OCI-LY3 (cell line): ENCODE results near the gene E2F2.

ENCODE experiments used
- H2AFZ ChIP-seq: fragments of 200-600, 300-600 bp; shearing (Covaris generic); 2 replicates; pipeline ENCODE4 v1.6.0; 2014; ENCODE audit warnings: antibody characterized with exemption, low read depth, low read length
- H3K27ac ChIP-seq: fragments of 200-600, 300-600 bp; sonication (generic); 2 replicates; pipeline ENCODE4 v1.5.1; 2014; ENCODE audit warnings: mild to moderate bottlenecking, low read length, moderate library complexity, mixed read lengths
- H3K27me3 ChIP-seq: fragments of 200-600, 300-600 bp; sonication (generic); 2 replicates; pipeline ENCODE4 v1.6.1; 2014; ENCODE audit warnings: low read depth, low read length, mixed read lengths
- H3K36me3 ChIP-seq: fragments of 200-600, 300-600 bp; sonication (generic); replicated peaks from 2 replicates; pipeline ENCODE3; 2014; ENCODE audit warnings: low read depth, low read length, mixed read lengths
- H3K4me1 ChIP-seq: fragments of 300-600, 200-600 bp; sonication (generic); 2 replicates; pipeline ENCODE4 v1.6.1; 2014; ENCODE audit warnings: low read length, mixed read lengths
- H3K4me2 ChIP-seq: fragments of 200-600, 300-600 bp; sonication (generic); 2 replicates; pipeline ENCODE4 v1.6.1; 2014; ENCODE audit warnings: low read length, mixed read lengths
- H3K4me3 ChIP-seq: fragments of 300-600, 200-600 bp; sonication (generic); 2 replicates; pipeline ENCODE4 v1.5.1; 2014; ENCODE audit warnings: antibody characterized with exemption, mild to moderate bottlenecking, low read length, moderate library complexity
- H3K79me2 ChIP-seq: fragments of 300-600, 200-600 bp; shearing (Covaris generic); 2 replicates; pipeline ENCODE4 v1.6.1; 2014; ENCODE audit warnings: mild to moderate bottlenecking, low read length, mixed read lengths
- H3K9ac ChIP-seq: fragments of 300-600, 200-600 bp; shearing (Covaris generic); 2 replicates; pipeline ENCODE4 v1.6.0; 2014; ENCODE audit warnings: mild to moderate bottlenecking, low read length, moderate library complexity
- H3K9me3 ChIP-seq: fragments of 200-600, 300-600 bp; shearing (Covaris generic); 2 replicates; pipeline ENCODE4 v1.6.1; 2014; ENCODE audit warnings: low read length, mixed read lengths; ENCODE audit not compliant: insufficient read depth
- H4K20me1 ChIP-seq: fragments of 200-600, 300-600 bp; sonication (generic); 2 replicates; pipeline ENCODE4 v1.6.1; 2016; ENCODE audit warnings: low read length, mixed read lengths; ENCODE audit not compliant: insufficient read depth
- CTCF ChIP-seq: fragments of 200-600, 300-600 bp; sonication (generic); IDR thresholded peaks from 2 replicates; pipeline ENCODE4 v1.5.1; 2014; ENCODE audit warnings: antibody characterized with exemption, low read length, low read depth
- EZH2phosphoT487 ChIP-seq: fragments of 200-600 bp; shearing (Covaris generic); IDR thresholded peaks from 2 replicates; pipeline ENCODE4 v1.6.1; 2018; ENCODE audit warnings: antibody characterized with exemption, mixed run types, low read depth

Gene E2F2

GRCh38 chr1:23565776-23566175 lies 34.7 kb upstream of the E2F2 start:
- Histone ChIP-seq H3K27ac (no peak overlapping the region), H3K79me2 (no peaks in the 10 kb centered on the region), H3K4me2 (no peak overlapping the region), H3K9ac (no peak overlapping the region), H3K4me3 (no peak overlapping the region), H3K4me1 (peaks cover 11% of the 10 kb centered on the region), H3K9me3 (no peaks in the 10 kb centered on the region), H4K20me1 (no peaks in the 10 kb centered on the region), H3K27me3 (peaks cover 22% of the 10 kb centered on the region), H3K36me3 (no peaks in the 10 kb centered on the region), H2AFZ (no peak overlapping the region)
- TF ChIP-seq EZH2phosphoT487 (no peak), CTCF (no peak)

DNA sequence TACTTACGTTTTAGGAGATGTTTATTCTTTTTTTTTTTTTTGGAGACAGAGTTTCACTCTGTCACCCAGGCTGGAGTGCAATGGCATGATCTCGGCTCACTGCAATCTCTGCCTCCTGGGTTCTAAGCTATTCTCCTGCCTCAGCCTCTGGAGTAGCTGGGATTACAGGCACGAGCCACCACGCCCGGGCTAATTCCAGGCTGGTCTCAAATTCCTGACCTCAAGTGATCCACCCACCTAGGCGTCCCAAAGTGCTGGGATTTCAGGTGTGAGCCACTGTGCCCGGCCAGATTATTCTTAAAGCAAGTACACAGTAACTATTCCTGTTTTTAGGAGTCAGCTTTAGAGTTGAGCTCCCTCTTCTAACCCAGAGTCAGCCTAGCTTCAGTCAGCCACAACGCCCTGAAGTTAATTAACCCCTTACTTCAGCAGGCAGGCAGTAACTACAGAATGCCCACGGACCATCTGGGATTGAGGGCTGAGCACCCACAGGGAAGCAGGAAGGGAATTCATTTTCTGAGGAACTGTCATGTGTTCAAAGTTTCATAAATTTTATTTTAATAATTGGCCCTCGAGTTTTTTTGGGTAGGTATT lies 33.6 kb upstream of the E2F2 start:
- TF ChIP-seq EZH2phosphoT487, result no peak
- no peak for TF ChIP-seq CTCF
- Histone ChIP-seq H2AFZ (no peak overlapping the region), H3K9ac (no peak overlapping the region), H3K4me3 (no peak overlapping the region), H3K79me2 (no peaks in the 10 kb centered on the region), H4K20me1 (no peaks in the 10 kb centered on the region), H3K27me3 (peaks cover 31% of the 10 kb centered on the region), H3K27ac (no peak overlapping the region), H3K9me3 (no peaks in the 10 kb centered on the region), H3K36me3 (no peaks in the 10 kb centered on the region), H3K4me2 (no peak overlapping the region), H3K4me1 (peaks cover 22% of the 10 kb centered on the region)

- Histone ChIP-seq H3K4me2 (no peak overlapping the region), H3K79me2 (no peaks in the 10 kb centered on the region), H3K4me3 (no peak overlapping the region), H3K27me3 (peaks cover 31% of the 10 kb centered on the region), H3K27ac (no peak overlapping the region), H3K4me1 (peaks cover 22% of the 10 kb centered on the region), H3K9ac (no peak overlapping the region), H2AFZ (no peak overlapping the region), H4K20me1 (no peaks in the 10 kb centered on the region), H3K9me3 (no peaks in the 10 kb centered on the region), H3K36me3 (no peaks in the 10 kb centered on the region)
- TF ChIP-seq EZH2phosphoT487 (no peak), CTCF (no peak)
Observed at GRCh38 chr1:23563755-23564374, 32.8 kb upstream of the E2F2 start.

GRCh38 chr1:23563003-23563402 lies 32.0 kb upstream of the E2F2 start:
- H2AFZ ChIP-seq, result no peak overlapping the region
- H3K9ac ChIP-seq, result no peak overlapping the region
- H3K36me3 ChIP-seq, result no peaks in the 10 kb centered on the region
- 0 out of 2 replicates have a peak overlapping the region, but pooled peaks have one; percentile 61 for H3K4me2 ChIP-seq
- H3K9me3 ChIP-seq, result no peaks in the 10 kb centered on the region
- H3K4me3 ChIP-seq, result no peak overlapping the region
- TF ChIP-seq EZH2phosphoT487 (no peak), CTCF (no peak)
- peaks cover 31% of the 10 kb centered on the region for H3K27me3 ChIP-seq
- H3K27ac ChIP-seq, result no peak overlapping the region
- H3K4me1 ChIP-seq, result peaks cover 24% of the 10 kb centered on the region
- H4K20me1 ChIP-seq, result no peaks in the 10 kb centered on the region
- H3K79me2 ChIP-seq, result 0 out of 2 replicates have a peak, but pooled peaks cover 3% of the 10 kb centered on the region
